Activated CD4-positive, alpha-beta T cell treated with anti-CD3 and anti-CD28 coated beads, Interleukin-2, amount 50 U/mL, for 16 hours (primary cell): Measurements from ENCODE around the gene DGCR2.
"Not testable (repeated sequence)": the region's sequence is repeated elsewhere in the genome, so short reads cannot be mapped to it uniquely, and the experiment has no call there.

Experiments used
- DNase-seq: peaks from one replicate; pipeline ENCODE4 v3.0.0-alpha.2; 2020

The DGCR2 gene

DNA sequence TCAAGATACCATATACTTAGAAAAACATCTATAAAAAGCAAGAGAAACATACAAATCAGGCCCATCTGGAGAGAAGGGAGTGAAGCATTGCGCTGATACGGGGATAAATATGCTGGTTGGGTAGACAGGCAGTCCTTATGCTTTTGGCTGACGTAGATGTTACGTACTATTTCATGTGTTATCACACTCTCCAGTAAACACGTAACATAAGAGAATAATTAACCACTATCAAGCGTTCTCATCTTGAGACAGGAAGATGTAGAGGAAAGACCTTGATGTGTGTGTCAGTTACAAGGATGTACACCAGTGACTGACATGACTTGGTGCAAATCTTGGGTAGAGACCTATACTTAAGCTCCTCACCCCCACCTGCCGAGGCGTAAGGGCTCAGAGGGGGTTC, 99.5 kb downstream of the DGCR2 start:
- DNase-seq: no peak

DNA sequence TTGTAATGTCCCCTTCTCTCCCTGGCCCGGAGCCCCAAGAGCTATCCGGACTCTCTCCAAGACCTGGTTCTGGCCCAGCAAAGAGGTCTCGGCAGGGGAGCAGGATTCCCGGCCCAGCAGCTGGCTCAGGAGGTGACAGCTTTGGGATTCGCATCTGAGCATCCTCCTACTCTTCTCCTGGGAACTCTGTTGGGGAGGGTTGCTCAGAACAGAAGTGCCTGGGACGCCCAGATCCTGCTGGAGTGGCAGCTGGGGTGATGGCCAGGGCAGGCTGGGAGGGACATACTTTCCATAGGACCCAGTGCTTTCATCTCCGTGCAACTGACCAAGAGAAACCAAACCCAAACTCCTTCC, 102.6 kb downstream of the DGCR2 start:
- no peak for DNase-seq

DNA sequence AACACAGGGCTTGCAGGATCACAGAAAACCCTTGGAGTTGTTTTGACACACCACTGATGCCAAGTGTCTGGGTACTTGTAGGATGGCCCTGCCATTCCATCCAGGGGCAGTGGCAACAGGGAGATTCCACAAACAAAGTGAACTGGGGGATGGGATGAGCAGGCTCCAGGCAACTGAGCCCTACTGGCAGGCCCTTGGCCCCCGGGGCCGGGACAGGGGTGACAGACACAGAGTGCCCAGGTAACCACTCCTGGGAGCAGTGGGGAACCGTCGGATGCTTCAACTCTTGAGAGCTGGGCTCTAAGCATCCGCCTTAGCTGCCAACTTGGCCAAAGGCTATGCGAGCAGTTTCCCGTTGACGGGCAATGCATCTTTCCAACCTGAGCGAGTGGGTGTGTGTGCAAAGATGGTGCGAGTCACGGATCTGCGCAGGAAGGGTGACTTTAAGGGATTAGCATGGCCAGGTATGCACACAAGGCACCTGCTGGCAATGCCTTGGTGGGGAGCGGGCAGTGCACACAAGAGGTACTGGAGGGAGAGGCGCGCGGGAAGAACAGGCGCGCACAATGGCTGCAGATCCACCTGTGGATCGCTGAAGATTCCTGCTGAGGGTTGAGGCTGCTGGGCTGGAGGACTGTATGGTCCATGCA, 103.1 kb downstream of the DGCR2 start:
- DNase-seq: no peak

DNA sequence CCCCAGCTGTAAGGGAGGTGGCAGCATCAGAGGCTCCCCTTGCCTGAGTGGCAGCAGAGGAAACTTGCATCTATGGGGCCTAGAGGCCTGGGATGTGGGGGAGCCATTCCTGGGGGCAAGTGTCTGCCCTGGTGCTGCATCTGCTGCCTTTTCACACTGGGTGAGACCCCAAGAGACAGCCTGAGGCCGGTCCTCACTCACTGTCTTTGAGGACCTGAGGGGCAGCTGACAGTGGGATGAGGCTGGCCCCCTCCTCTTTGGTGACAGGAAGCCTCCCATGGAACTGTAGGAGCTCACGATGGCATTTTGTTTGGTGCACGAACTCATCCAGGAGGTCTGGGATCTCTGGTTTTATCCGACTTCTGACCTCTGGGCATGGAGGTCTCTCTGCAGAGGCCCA, 104.0 kb downstream of the DGCR2 start:
- DNase-seq: no peak

DNA sequence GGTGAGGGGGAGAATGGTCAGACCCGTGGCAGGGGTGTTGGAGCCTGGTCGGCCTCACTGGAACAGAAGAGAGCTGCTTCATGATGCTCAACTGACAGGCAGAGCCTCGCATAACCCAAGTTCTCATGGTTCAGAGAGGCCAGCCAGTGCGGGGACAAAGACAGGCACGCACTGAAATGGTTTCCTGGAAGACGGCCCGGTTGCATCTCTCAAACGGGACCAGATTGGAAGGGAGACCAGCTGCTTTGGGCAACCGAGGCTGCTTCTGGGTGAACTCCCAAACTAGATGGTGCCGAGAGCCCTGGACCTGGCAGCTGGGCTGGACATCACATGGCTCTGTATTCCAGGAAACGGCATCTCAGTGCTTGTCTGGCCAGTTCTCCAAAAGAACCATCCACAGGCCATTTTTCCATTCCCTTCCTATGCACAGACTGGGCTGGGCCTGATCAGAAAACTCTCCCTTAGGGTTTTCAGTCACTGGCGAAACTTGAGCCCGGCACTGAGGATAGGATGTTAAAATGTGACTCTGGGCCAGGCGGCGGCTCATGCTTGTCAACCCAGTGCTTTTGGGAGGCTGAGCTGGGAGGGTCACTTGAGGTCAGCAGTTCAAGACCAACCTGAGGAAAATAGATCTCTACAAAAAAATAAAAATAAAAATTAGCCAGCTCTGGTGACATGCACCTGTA, 106.0 kb downstream of the DGCR2 start:
- no peak for DNase-seq

DNA sequence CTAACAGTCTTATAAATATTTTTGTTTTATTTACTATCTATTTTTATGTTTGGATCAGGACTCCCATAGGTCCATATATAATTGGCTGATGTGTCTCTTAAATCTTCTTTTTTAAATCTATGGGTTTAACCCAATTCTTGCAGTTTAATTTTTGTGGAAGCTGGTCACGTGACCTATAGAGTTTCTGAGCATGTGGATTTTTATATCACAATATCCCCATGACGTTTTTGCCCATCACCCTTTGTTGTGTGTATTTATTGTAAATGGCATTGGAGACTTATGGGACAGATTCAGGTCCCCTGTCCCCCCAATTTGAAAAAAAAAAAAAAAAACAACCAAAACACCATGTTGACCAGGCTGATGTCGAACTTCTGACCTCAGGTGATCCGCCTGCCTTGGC, 107.3 kb downstream of the DGCR2 start:
- DNase-seq: no peak

GRCh38 chr22:19013881-19014598, 108.2 kb downstream of the DGCR2 start:
- not testable (repeated sequence) for DNase-seq

GRCh38 chr22:19013411-19013810, 108.8 kb downstream of the DGCR2 start:
- not testable (repeated sequence) for DNase-seq

GRCh38 chr22:19012308-19012986, 109.8 kb downstream of the DGCR2 start:
- DNase-seq: no peak

GRCh38 chr22:19011611-19012010, 110.6 kb downstream of the DGCR2 start:
- not testable (repeated sequence) for DNase-seq

DNA sequence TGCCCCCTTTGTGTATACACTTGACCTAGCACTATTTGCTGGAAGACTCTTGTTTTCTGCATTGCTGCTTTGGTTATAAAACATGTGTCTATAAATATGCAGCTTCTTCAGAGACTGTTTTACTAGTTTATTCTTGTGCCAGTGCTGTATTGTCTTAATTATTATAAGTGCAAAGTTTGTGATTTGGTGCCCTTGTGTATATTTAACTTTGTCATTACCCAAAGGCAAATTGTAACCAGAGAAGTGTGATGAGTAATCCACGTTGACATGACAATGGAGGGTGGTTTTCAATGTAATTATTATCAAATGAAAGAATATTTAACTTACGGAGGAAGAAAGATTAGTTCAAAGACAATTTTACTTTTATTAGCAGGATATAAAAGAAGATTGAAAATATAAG, 111.1 kb downstream of the DGCR2 start:
- DNase-seq: no peak

- DNase-seq: no peak
These were observed 116.3 kb downstream of the DGCR2 start for GRCh38 chr22:19005905-19006304.

- DNase-seq: no peak
These were observed 117.7 kb downstream of the DGCR2 start for GRCh38 chr22:19004471-19004870.

DNA sequence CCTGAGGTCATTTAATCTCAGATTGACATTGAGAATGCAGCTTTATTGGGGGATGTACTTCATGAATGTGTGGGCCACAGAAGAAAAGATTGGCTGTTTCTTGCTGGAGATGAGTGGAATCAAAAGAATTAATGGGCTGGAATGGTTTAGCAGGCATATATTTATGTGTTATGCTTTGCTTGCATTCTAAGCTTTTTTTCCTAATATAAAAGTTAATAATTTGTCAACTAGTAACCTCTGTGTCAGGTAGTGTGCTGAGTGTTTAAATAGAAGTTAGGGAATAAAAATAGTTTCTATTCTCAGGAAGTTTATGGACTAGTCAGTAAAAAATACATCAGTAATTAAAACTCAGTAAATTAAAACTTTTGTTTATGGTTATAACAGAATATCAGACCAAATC, 118.7 kb downstream of the DGCR2 start:
- no peak for DNase-seq

DNA sequence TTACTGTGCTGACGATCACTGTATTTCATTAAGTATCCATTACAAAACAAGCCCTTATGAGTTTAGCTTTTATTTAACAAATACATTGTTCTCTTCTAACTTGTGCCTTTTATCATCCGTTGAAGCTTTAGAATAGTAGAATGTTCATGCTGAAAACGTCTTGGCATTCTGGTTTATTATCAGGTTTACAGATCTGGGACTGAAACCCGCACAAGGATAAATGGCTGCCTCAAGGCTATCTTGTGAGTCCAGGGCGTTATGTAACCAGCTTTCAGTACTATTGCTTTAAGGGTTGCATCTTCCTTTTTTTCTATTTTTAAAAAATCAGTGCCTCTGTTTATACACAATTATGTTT, 119.6 kb downstream of the DGCR2 start:
- DNase-seq: no peak

- no peak for DNase-seq
These were observed 121.0 kb downstream of the DGCR2 start for GRCh38 chr22:19001204-19001603.

DNA sequence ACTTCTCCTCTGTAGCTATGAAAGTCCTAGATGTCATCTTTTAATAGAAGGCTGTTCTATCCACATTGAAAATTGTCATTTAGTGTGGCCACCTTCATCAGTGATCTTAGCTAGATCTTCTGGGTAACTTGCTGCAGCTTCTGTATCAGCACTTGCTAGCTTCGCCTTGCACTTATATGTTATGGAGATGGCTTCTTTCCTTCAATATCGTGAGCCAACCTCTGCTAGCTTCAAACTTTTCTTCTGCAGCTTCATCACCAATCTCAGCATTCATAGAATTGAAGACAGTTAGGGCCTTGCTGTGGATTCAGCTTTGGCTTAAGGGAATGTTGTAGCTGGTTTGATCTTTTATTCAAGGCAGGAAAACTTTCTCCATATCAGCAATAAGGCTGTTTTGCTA, 122.1 kb downstream of the DGCR2 start:
- not testable (repeated sequence) for DNase-seq

- DNase-seq: no peak
These were observed 122.8 kb downstream of the DGCR2 start for GRCh38 chr22:18999416-18999815.

GRCh38 chr22:18999008-18999407, 123.2 kb downstream of the DGCR2 start:
- DNase-seq: no peak

GRCh38 chr22:18997925-18998315, 124.3 kb downstream of the DGCR2 start:
- no peak for DNase-seq

DNA sequence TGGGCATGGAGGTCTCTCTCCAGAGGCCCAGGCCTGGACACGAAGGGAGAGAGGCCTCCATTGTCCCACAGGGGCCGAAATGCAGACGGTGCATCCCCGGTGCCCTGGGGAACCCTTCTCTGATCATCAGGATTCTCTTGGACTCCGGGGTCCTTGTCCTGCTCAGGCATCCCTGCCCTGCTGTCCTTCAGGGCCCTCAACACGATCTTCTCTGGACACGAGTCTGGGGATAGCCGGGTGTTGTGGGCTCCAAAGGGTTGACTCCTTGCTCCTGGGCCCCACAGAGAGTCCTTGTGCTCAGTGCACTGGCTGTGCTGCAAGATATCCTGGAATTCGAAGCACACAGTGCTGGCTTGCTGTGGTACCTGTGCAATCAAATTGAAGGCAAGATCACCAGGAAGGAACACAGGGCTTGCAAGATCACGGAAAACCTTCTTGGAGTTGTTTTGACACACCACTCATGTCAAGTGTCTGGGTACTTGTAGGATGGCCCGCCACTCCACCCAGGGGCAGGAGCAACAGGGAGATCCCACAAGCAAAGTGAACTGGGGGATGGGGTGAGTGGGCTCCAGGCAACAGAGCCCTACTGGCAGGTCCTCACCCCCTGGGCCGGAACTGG, 124.8 kb downstream of the DGCR2 start:
- DNase-seq: no peak

GRCh38 chr22:18996376-18996900, 125.8 kb downstream of the DGCR2 start:
- no peak for DNase-seq

DNA sequence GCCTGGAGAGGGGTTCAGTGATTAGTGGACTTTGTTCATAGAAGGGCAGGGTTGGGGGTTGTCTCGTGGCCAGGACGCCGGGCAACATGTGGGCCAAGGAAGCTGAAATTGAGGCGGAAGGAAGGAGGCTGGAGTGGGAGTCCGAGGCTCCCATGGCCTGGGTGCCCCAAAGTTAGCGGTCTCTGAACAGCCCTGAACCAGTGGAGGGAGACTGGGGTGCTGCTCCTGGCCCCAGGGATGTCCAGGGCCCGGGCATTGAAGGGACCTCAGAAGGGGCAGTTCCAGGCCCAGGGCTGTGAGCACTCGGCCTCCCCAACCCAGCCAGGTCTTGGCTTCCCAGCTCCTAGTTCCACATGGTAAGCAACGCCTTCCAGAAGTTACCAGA, 126.9 kb downstream of the DGCR2 start:
- no peak for DNase-seq
